Measurements from ENCODE around the gene DGUOK.

Gene DGUOK

DNA sequence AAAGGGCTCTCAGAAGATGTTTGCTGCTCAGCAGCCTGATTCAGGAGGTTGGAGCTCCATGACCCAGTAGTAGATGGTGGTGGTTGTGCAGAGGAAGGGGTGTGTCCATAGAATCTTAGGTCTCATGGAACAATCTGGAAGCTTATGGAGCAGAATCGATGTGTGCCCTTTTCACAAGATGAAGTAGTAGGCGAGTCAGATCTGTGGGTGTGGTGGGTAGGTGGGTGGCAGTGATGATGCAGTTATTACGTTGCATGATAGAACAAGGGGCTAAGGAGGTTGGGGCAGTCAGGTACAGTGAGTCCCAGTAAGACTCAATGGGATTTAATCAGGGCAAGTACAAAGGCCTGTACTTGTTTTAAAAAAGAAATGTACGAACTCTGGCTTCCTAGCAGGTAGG is 67.1 kb downstream of the DGUOK start:
- in situ Hi-C loops (cut with MboI; ENCODE audit: low sequenced_read_pairs): no loop called here

DNA sequence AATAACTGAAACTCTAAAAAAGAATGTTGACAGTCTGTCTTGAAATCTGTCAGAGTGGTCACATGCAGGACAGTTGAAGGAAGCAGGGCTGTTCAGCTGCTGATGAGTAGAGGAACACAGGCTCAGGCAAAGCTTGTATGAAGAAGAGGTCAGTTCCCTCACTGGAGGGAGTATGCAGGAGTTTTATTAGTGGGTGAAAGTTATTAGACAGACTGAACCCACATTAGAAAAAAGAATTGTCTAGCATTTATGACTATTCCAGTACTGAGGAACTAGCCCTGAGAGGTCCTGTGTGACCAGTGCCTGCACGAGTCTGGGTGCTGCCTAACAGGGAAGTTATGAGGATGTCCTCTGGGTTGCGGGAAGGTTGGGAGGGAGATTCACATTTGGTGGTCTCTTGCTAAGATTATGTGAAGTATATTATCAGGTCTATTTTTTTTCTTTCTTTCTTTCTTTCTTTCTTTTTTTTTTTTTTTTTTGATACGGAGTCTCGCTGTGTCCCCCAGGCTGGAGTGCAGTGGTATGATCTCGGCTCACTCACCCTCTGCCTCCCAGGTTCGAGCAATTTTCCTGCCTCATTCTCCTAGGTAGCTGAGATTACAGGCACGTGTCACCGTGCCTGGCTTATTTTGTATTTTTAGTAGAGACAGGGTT is 67.6 kb downstream of the DGUOK start:
- in situ Hi-C loops (cut with MboI; ENCODE audit: low sequenced_read_pairs): no loop called here

DNA sequence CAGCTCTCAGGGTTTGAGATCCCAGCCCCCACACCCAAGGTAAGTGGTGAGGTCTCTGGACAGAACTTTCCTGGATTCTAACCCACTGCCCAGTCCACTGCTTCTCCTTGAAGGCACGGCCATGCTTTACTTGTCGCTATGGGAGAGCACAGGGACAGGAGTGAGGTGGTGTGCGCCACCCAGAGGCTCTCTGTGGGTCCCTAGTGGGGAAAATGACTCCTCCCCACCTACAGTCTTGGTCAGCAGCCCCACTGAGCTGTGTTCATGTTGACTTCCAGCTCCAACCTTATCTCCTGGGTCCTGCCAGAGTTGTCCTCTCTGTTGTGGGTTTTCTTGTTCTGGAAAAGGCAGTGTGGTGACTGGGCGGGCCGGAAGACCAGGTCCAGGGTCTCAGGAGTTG is 69.1 kb downstream of the DGUOK start:
- in situ Hi-C loops (cut with MboI; ENCODE audit: low sequenced_read_pairs): no loop called here

DNA sequence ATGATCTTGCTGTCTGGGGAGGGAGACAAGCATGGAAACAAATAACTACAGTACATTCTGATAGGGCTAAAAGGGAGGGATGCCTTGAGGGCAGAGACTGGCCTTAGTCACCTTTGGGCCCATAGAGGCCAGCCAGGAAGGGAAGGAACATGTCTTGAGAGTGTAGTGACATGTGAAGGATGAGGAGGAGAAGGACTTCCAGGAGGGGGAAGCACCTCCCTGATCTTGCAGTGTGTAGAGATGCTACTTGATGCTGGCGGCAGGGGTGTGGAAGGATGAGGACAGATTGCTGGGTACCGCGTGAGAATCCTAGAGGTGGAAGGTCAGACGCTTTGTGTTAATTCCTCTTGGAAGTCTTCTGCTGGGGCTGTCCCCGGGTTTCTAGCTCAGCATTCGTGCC is 71.1 kb downstream of the DGUOK start:
- in situ Hi-C loops (cut with MboI; ENCODE audit: low sequenced_read_pairs): no loop called here

DNA sequence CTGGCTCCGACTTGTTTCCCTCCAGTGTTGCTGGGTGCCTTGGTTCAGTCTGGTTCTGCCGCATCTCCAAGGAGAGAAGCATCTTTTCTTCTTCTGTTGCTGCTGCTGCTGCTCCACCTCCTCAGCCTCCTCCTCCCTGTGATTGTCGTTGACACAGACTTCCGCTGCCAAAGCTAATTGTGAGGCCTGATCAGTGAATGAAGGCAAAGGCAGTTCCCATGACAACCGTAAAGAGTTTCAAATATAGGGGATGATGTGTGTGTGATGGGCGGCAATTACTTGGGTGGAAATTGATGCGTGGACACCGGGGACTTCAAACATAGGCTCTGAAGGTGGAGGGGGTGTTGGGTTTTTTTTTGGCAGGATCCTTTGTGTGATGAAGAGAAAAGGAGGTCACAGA is 71.8 kb downstream of the DGUOK start:
- in situ Hi-C loops (cut with MboI; ENCODE audit: low sequenced_read_pairs): no loop called here

DNA sequence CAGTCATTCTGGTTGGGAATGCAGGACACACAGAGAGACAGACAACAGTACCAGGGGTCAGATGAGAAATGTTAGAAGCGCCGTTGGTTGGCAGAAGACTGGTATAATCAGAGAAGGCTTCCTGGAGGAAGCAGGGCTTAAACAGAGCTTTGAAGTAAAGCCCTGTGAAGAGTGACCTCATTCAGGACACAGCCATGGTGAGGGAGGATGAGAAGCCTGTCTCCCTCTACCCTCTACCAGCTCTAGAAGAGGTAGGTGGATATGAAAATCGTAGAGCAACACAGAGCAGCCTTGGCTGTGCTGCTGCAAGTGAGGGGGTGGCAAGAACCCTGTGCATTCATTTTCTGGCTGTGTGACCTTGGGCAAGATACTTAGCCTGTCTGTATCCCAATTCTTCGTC is 72.3 kb downstream of the DGUOK start:
- in situ Hi-C loops (cut with MboI; ENCODE audit: low sequenced_read_pairs): no loop called here

DNA sequence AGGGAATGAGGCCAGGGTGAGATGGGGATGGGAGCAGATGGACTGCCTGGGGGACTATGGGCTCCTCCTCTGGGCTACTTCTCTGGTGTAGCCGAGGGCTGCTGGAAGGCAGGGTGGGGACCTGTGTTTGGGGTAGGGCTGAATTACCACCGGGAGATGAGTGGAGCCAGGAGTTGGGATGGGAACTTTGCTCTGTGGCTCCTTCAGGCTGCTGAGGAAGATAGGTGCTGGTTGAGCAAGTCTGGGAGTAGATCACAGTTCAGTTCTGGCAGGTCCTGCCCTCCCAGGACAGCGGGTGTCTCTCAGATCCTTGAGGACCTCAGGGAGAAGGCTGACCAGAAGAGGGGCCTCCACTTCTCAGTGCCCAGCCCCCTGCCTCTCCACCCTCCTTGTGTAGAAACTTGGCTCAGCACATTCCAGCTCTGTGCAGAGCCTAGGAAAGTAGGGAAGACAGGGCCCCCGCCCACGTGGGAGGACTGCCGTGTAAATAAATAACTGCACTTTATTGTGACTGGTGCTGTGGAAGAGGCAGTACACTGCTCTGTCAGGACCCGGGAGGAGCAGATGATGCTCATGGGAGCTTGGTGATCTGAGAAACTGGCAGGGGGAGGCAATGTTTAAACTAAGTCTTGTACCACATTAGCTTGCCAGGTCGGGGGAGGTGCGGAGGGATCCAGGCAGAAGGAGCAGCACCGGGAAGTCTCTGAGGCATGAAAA is 73.4 kb downstream of the DGUOK start:
- in situ Hi-C loops (cut with MboI; ENCODE audit: low sequenced_read_pairs): no loop called here

DNA sequence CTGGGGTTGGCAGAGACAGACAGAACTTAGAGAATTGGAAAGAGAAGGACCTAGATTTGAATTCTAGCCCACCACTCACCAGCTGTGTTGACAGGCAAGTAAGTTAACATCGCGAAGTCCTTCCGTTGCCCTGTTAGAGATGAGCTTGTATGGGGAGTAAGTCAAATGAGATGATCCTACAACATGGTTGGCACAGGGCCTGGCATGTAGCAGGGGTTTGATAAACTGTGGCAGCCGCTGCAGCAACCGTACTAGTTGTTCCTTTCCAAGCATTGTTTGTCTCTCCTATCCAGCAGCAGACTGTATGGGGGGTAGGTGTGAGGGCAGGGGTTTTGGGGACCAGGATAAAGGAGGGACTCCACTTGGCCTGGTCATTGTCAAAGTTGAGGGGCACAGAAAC is 74.0 kb downstream of the DGUOK start:
- in situ Hi-C loops (cut with MboI; ENCODE audit: low sequenced_read_pairs): no loop called here

DNA sequence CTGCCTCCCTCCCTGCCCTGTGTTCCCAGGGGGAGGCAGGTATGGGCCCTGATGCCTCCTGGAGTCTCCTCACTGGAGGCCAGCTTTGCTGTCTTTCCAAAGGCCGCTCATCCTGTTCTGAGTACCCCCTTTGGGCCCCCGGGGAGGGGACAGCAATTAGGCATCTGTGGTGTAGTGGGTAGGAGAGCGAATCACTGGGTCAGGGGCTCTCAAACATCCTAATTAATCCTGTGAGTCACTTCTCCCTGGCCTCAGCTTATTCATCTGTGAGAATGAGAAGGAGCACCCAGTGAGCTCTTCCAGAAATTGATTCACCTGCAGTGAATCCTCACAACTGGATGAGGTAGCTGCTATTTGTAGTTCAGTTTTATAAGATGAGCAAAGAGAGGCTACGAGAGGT is 74.4 kb downstream of the DGUOK start:
- in situ Hi-C loops (cut with MboI; ENCODE audit: low sequenced_read_pairs): no loop called here

DNA sequence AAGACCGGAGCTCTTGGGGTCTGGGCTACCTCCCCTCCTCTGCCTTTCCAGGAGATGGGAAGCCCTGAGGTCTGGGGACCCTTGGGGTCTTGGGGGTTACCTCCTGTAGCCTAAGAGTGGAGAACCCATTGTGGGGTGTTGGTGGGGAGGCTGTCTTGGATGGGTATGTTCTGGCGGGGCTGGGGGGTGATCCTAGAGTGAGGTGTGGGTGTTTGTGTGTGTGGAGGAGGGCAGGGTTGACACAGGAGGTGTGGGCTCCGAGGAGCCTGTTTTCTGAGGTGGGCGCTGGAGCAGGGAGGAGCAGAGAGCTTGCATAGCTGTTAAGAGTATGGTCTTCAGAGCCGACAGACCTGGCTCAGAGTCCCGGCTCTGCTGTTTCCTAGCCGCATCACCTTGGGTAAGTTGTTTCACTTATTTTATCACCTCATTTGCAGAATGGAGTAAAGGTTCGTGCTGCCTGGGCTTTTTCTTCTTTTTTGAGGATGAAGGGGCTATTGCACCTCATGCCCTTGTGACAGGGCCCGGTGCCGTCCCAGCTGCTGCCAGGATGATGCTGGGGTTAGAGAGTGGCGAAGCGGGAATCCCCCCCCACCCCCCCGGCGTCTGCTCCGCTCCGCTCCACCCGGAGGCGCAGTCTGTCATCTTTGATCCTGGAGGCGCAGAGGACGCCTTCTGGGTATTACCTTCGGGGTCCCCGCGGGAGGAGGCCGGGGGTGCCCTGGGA is 75.3 kb downstream of the DGUOK start:
- in situ Hi-C loops (cut with MboI; ENCODE audit: low sequenced_read_pairs): no loop called here

DNA sequence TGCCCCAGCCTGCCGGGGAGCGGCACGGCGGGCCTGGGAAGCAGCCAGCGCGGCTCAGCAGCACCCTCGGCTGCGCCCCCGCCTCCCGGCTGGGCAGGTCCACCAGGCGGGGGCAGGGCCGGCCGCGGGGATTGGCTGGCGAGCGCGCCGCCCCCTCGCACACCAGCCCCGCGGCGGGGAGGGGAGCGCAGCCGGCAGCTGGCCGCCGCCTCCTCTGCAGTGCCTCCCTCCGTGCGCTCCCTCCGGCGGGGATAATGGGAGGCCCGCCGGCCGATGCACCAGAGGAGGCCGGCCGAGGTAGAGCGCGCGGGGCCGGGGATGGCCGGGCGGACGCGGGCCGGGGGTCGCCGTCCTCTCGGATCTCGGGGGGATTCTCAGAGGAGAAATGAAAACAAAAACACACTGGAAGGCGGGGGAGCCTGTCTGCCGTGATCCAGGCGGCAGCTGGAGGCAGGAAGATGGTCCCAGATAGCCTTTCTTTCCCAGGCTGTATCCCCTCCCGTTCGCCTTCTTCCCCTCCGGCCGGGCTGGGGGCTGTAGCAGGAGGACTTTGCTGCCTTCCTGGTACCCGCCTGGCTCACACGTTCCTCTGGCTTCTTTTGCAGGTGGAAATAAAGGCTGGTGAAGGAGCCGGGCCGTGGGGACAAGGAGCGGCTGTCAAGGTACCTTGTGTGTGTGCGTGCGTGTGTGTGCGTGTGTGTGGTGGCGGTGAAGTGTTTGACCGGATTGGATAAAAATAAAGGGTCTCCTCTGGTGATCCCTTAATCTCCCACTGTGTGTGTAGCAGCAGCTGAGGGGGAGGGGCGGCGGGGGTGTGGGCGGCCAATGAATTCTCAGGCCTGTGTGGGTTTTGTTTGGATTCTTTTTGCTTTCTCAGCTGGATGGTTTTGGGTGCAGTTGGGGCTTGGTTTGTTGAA is 76.1 kb downstream of the DGUOK start:
- in situ Hi-C loops (cut with MboI; ENCODE audit: low sequenced_read_pairs): no loop called here

DNA sequence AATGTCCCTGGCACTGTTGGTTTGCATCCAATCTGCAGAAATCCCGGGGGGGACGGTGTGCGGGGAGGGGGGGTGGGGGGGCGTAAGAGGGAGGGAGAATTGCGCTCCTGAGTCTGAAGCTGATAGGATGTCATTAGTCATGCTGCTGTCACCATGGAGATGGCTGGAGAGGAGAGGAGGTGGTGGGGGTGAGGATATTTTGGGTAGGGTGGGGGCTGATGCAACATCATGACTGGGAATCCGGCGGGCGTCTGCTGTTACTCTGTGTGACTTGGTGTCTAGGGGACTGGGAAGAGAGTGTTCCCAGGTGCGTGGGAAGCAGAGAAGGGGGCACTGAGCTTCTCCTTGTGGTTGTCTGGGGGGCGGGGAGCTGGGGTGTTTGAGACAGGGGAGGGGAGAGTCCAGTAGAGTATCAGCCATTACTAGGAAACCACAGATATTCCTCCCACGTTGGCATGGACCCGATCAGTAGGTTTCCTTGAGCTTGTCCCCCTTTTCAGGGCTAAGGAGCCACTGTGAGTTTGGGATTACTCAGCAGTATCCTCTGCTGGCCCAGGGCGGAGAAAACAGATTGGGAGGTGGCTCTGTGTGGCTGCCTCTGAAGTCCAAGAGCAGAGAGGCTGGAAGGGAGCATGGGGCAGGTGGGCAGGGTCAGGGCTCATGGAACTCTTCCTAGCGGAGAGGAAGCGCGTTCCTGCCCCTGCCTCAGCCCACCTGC is 77.0 kb downstream of the DGUOK start:
- in situ Hi-C loops (cut with MboI; ENCODE audit: low sequenced_read_pairs): no loop called here

DNA sequence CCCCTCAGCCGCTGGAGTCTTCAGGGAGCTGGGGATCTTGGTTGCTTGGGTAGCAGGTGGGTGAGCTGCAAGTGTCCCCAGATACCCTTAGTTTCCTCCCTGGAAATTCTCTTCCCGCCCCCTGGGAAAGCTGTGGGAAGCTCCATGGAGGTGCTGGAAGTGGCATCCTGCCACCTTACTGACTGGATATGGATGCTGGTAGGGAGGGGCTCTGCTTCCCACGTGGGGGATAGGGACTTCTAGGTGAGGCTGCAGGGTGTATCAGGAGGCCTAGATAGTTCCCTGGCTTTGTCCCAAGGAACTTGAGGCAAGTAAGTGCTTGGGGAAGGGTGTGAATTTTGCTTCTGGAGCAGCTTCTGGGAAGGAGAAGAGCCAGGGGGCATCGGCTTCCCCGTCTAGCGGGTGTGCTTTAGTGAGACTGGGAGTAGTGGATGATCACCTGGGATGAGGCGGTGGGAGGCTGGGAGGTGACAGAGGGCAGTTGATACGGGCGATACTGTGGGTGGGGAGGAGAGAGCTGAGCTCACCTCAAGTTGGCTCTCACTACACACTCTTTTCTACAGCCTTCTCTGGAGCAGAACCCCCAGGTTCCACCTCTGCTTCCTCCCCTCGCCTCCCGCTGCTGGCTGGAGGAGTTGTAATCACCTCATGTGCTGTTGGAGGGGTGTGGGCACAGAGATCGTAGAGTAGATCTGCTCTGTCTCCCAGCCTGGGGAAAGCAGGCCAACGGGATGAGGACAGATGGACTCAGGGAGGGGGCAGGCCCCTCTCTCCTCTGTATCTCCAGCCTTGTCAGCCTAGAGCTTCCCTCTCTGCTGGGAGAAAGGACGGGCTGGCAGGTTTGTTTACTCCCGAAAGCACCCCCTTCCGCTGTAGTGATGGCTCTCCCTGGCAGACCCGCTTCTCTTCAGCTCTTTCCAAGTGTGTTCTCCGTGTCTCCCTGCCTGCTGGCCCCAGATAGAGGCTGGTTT is 77.8 kb downstream of the DGUOK start:
- in situ Hi-C loops (cut with MboI; ENCODE audit: low sequenced_read_pairs): no loop called here

DNA sequence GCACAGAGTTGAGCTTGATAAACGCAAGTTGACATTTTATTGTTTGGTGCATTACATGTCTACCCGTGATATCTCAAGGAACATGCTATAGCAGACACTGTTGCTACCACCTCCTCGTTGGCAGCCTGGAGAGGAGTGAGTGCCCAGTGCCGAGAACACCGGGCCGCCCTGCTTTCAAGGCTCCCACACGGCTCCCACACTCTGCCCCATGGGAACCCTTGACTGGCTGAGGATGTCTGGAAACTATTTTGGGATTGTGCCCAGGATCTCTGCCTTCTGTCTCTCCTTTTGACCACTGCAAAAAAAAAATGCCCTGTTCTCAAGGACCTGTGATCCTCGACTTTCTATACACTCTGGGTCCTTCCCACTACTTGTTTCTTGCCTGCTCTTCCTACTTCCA is 79.1 kb downstream of the DGUOK start:
- in situ Hi-C loops (cut with MboI; ENCODE audit: low sequenced_read_pairs): no loop called here

DNA sequence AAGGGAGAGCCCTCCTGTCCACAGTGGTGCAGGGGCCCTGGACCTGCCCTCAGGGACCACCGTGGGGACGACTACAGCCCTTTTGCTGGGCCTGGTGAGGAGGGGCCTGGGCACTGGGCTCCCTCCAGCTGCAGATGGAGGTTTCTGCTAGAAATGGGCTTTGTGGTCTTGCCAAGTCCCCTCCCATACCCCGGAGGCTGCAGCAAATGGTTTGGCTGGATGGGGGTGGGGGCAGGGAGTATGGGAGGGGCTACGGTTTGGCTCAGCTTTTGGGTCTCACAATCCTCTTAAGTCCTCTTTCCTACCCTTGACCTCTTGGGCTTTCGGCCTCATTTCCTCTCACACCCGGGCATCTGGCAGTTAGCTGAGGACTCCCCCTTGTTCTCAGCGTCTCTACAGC is 79.8 kb downstream of the DGUOK start:
- in situ Hi-C loops (cut with MboI; ENCODE audit: low sequenced_read_pairs): no loop called here

DNA sequence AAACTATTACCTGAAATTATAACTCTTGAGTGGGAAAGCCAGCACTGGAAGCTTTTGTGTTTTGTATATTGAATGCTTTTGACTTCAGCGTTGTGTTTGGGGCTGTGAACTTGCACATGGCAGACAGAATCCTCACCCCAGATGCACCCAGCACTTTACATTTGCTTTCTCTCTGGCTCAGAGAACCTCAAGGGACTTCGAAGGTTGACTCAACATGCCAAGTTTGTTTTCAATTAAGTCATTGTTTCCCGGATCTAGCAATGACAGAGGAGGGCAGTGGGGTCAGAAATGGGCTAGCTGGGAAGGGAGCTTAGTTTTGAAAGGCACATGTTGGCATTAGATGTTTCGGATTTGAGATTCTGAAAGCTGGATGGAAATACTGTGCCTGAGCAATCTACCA is 80.4 kb downstream of the DGUOK start:
- in situ Hi-C loops (cut with MboI; ENCODE audit: low sequenced_read_pairs): no loop called here

DNA sequence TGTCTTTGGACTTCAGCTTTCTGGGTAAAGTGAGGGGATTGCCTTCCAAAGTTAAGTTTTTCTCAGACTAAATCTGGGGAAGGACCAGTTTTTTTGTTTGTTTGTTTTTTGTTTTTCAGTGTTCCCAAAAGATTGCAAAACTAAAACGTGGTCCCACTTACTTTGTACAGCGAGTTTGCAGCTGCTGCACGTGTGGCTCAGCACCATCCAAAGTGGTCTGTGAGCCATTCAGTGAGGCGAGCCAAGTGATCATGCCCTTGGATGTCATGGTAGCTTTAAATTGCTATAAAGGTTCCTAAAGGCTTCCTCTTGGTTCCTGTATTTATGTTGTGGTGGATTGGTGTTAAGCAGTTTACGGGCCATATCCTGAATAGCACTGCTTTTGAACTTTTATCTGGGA is 81.0 kb downstream of the DGUOK start:
- in situ Hi-C loops (cut with MboI; ENCODE audit: low sequenced_read_pairs): no loop called here

Data from HL-60/S4 treated with retinoic acid at 250 ng/mL for 4 days and 3 days (cell line).